Spleen (tissue), 11 donors: ENCODE measurements around the gene LCE1E. TPM values are rescaled to one million over a fixed set of nuclear protein-coding genes. Genes with fewer than 3 reads are reported as not detected.

Experiments used
- DNase-seq: peaks from one replicate; pipeline ENCODE4 v3.0.0-alpha.2; 2020
- H3K27ac ChIP-seq, 8 donors: fragments of 200-600 bp; sonication (generic) in 7 of 8; 1 replicate in 4 of 8; 2 replicates in 4 of 8; pipeline versions ENCODE4 v1.5.0 to v1.8.0; 2016 to 2021; ENCODE audit warnings: inconsistent platforms in 4 of 8, mild to moderate bottlenecking in 4 of 8, moderate library complexity in 1 of 8
- H3K27me3 ChIP-seq, 7 donors: fragments of 200-600 bp; sonication (generic) in 6 of 7; replicated peaks in 1 of 7; 1 replicate in 4 of 7; 2 replicates in 3 of 7; pipeline versions ENCODE4 v1.5.0 to v1.8.0; 2016 to 2021; ENCODE audit warnings: inconsistent platforms in 3 of 7, mild to moderate bottlenecking in 1 of 7
- H3K36me3 ChIP-seq, 6 donors: fragments of 200-600 bp; sonication (generic) in 5 of 6; 1 replicate in 4 of 6; 2 replicates in 2 of 6; pipeline versions ENCODE4 v1.5.0 to v1.8.0; 2016 to 2021; ENCODE audit warnings: inconsistent platforms in 2 of 6
- H3K4me1 ChIP-seq, 6 donors: fragments of 200-600 bp; sonication (generic) in 5 of 6; 1 replicate in 3 of 6; 2 replicates in 3 of 6; pipeline versions ENCODE4 v1.5.0 to v1.8.0; 2016 to 2021; ENCODE audit warnings: inconsistent platforms in 3 of 6
- H3K4me3 ChIP-seq, 8 donors: fragments of 200-600 bp; sonication (generic) in 7 of 8; 1 replicate in 4 of 8; 2 replicates in 4 of 8; pipeline versions ENCODE4 v1.5.0 to v1.8.0; 2016 to 2021; ENCODE audit warnings: inconsistent platforms in 4 of 8, mild to moderate bottlenecking in 4 of 8, moderate library complexity in 2 of 8
- H3K9me3 ChIP-seq, 8 donors: fragments of 200-600 bp; sonication (generic) in 7 of 8; 1 replicate in 4 of 8; 2 replicates in 4 of 8; pipeline versions ENCODE4 v1.5.0 to v1.8.0; 2016 to 2021; ENCODE audit warnings: inconsistent platforms in 4 of 8
- POLR2A ChIP-seq, 3 donors: fragments of 450-650 bp; IDR thresholded peaks; one replicate each; pipeline ENCODE4 v1.5.1; 2017; ENCODE audit warnings: antibody characterized with exemption in 3 of 3, mild to moderate bottlenecking in 1 of 3
- POLR2AphosphoS5 ChIP-seq, 3 donors: sonication (generic); formaldehyde crosslinking; IDR thresholded peaks; one replicate each; pipeline ENCODE4 v1.5.1; 2017; ENCODE audit warnings: antibody characterized with exemption in 3 of 3
- WGBS, 5 donors: extraction: QIAGEN DNeasy Blood & Tissue Kit in 3 of 5; methylation state at CpG; one replicate each; pipeline versions ENCODE4 v1.1.5 to v1.1.7; 2013 to 2018; 5-methylcytosine and 5-hydroxymethylcytosine counted together
- intact Hi-C: fragments of 100-400 bp; cut with DNase I; formaldehyde crosslinking; loops from one replicate; pipeline ENCODE4 v1.15.0; 2023; ENCODE audit warnings: low total_unique reads
- polyA plus RNA-seq, 3 donors: library from polyadenylated mRNA; stranded (reverse); fragments of 200-250 nt; gene quantifications; one replicate each; pipeline ENCODE4 v1.2.1, GENCODE V29; 2013
- total RNA-seq, 7 donors: library from RNA; depleted of rRNA in 3 of 7; stranded (reverse); fragments of >200 nt in 3 of 7; fragmentation: NEBNext Ultra II Directional in 4 of 7; extraction: Animal tissue kit (Norgen Biotek cat#: 25700) in 4 of 7; gene quantifications; one replicate each; pipeline versions ENCODE4 v1.1.0 to v1.2.1, GENCODE V29; 2016 to 2021
- TF ChIP-seq, protein P1 (sequence below), 11 experiments: fragments of 200-600 bp in 7 of 11; fragments of 450-650 bp in 4 of 11; sonication (generic) in 4 of 11; IDR thresholded peaks in 8 of 11; conservative IDR thresholded peaks in 3 of 11; 1 replicate in 7 of 11; 2 replicates in 4 of 11; pipeline versions ENCODE4 v1.4.0 to v1.8.0; 2016 to 2021; ENCODE audit warnings: antibody characterized with exemption in 11 of 11, inconsistent platforms in 4 of 11, mild to moderate bottlenecking in 1 of 11
- donor health status: healthy with polysubstance abuse.
- donor health status: DM: no; HTN: no; CAD: no; lungs with moderate emphysema.
- donor health status: DM: no; HTN: no; CAD: no.
- donor health status: Bipolar disorder and iron deficiency.
- donor health status: healthy.
- donor health status: DM: no; HTN: no; CAD: no.
- donor health status: DM: yes; HTN: yes; CAD: no.

LCE1E gene
- total and polyA plus RNA-seq, 10 donors: not detected

GRCh38 chr1:152836870-152837269 lies 50.8 kb downstream of the LCE1E start:
- no peak for DNase-seq
- intact Hi-C loops: no loop called here
- Histone ChIP-seq H3K27me3 (no peaks in the 10 kb centered on the region), H3K4me3 (no peak overlapping the region), H3K36me3 (no peaks in the 10 kb centered on the region), H3K27ac (no peak overlapping the region), H3K9me3 (no peaks in the 10 kb centered on the region), H3K4me1 (no peaks in the 10 kb centered on the region)
- 54 to 69% (median 65%) methylated on average over 2 of the region's 2 CpGs for whole genome bisulfite sequencing, 5 donors
- TF ChIP-seq POLR2AphosphoS5 (IDR thresholded peaks at IDR 0.05) (no peak), POLR2A (IDR thresholded peaks at IDR 0.05) (no peak)
- TF ChIP-seq, protein P1, sequence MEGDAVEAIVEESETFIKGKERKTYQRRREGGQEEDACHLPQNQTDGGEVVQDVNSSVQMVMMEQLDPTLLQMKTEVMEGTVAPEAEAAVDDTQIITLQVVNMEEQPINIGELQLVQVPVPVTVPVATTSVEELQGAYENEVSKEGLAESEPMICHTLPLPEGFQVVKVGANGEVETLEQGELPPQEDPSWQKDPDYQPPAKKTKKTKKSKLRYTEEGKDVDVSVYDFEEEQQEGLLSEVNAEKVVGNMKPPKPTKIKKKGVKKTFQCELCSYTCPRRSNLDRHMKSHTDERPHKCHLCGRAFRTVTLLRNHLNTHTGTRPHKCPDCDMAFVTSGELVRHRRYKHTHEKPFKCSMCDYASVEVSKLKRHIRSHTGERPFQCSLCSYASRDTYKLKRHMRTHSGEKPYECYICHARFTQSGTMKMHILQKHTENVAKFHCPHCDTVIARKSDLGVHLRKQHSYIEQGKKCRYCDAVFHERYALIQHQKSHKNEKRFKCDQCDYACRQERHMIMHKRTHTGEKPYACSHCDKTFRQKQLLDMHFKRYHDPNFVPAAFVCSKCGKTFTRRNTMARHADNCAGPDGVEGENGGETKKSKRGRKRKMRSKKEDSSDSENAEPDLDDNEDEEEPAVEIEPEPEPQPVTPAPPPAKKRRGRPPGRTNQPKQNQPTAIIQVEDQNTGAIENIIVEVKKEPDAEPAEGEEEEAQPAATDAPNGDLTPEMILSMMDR (IDR thresholded peaks at IDR 0.05 in 8 of 11, conservative IDR thresholded peaks at IDR 0.05 in 3 of 11): no peak

Other genes with a start within 250 kb of the LCE1E start
- gene LCE3E, start 219.5 kb upstream of the LCE1E start, total RNA-seq: not detected
- gene LCE3E, start 219.5 kb upstream of the LCE1E start, polyA plus RNA-seq: not detected
- gene LCE3D, start 205.7 kb upstream of the LCE1E start, total RNA-seq: not detected
- under 1 TPM in 1 of 3 donors, not detected in 2; 0.32 TPM for gene LCE3D, start 205.7 kb upstream of the LCE1E start, polyA plus RNA-seq
- gene LCE3C, start 186.0 kb upstream of the LCE1E start, total RNA-seq: not detected
- not detected for gene LCE3C, start 186.0 kb upstream of the LCE1E start, polyA plus RNA-seq
- not detected for gene LCE3B, start 172.4 kb upstream of the LCE1E start, total RNA-seq
- gene LCE3B, start 172.4 kb upstream of the LCE1E start, polyA plus RNA-seq: not detected
- not detected for gene LCE3A, start 163.2 kb upstream of the LCE1E start, total RNA-seq
- not detected for gene LCE3A, start 163.2 kb upstream of the LCE1E start, polyA plus RNA-seq
- not detected for gene LCE2D, start 122.9 kb upstream of the LCE1E start, total RNA-seq
- not detected for gene LCE2D, start 122.9 kb upstream of the LCE1E start, polyA plus RNA-seq
- not detected for gene LCE2C, start 111.0 kb upstream of the LCE1E start, total RNA-seq
- not detected for gene LCE2C, start 111.0 kb upstream of the LCE1E start, polyA plus RNA-seq
- gene LCE2B, start 100.1 kb upstream of the LCE1E start, total RNA-seq: not detected
- not detected for gene LCE2B, start 100.1 kb upstream of the LCE1E start, polyA plus RNA-seq
- not detected for gene LCE2A, start 87.9 kb upstream of the LCE1E start, total RNA-seq
- not detected for gene LCE2A, start 87.9 kb upstream of the LCE1E start, polyA plus RNA-seq
- gene LCE4A, start 78.1 kb upstream of the LCE1E start, total RNA-seq: not detected
- gene LCE4A, start 78.1 kb upstream of the LCE1E start, polyA plus RNA-seq: not detected
- not detected for gene KPRP, start 28.2 kb upstream of the LCE1E start, total RNA-seq
- gene KPRP, start 28.2 kb upstream of the LCE1E start, polyA plus RNA-seq: not detected
- gene LCE1F, start 11.1 kb upstream of the LCE1E start, total RNA-seq: not detected
- gene LCE1F, start 11.1 kb upstream of the LCE1E start, polyA plus RNA-seq: not detected
- not detected for gene LCE1D, start 10.5 kb downstream of the LCE1E start, total RNA-seq
- gene LCE1D, start 10.5 kb downstream of the LCE1E start, polyA plus RNA-seq: not detected
- not detected for gene LCE1C, start 20.4 kb downstream of the LCE1E start, total RNA-seq
- not detected for gene LCE1C, start 20.4 kb downstream of the LCE1E start, polyA plus RNA-seq
- not detected for gene LCE1B, start 25.7 kb downstream of the LCE1E start, total RNA-seq
- not detected for gene LCE1B, start 25.7 kb downstream of the LCE1E start, polyA plus RNA-seq
- not detected for gene LCE1A, start 41.2 kb downstream of the LCE1E start, total RNA-seq
- not detected for gene LCE1A, start 41.2 kb downstream of the LCE1E start, polyA plus RNA-seq
- gene LCE6A, start 56.6 kb downstream of the LCE1E start, total RNA-seq: not detected
- gene LCE6A, start 56.6 kb downstream of the LCE1E start, polyA plus RNA-seq: not detected
- not detected for gene LCE7A, start 73.7 kb downstream of the LCE1E start, total RNA-seq
- not detected for gene LCE7A, start 73.7 kb downstream of the LCE1E start, polyA plus RNA-seq
- not detected for gene SMCP, start 92.1 kb downstream of the LCE1E start, total RNA-seq
- gene SMCP, start 92.1 kb downstream of the LCE1E start, polyA plus RNA-seq: not detected
- gene IVL, start 122.3 kb downstream of the LCE1E start, total RNA-seq: not detected
- gene IVL, start 122.3 kb downstream of the LCE1E start, polyA plus RNA-seq: under 1 TPM in 2 of 3 donors, not detected in 1; 0.04 to 0.05 TPM
- gene SPRR5, start 160.9 kb downstream of the LCE1E start, total RNA-seq: not detected
- not detected for gene SPRR5, start 160.9 kb downstream of the LCE1E start, polyA plus RNA-seq
- not detected for gene SPRR4, start 184.4 kb downstream of the LCE1E start, total RNA-seq
- gene SPRR4, start 184.4 kb downstream of the LCE1E start, polyA plus RNA-seq: not detected
- not detected for gene SPRR1A, start 197.8 kb downstream of the LCE1E start, total RNA-seq
- not detected for gene SPRR1A, start 197.8 kb downstream of the LCE1E start, polyA plus RNA-seq
- gene SPRR3, start 215.5 kb downstream of the LCE1E start, total RNA-seq: not detected
- gene SPRR3, start 215.5 kb downstream of the LCE1E start, polyA plus RNA-seq: 1 to 10 TPM in 2 of 3 donors, under 1 TPM in 1; 0.39 to 9.3 (median 1.8) TPM
- not detected for gene SPRR1B, start 244.9 kb downstream of the LCE1E start, total RNA-seq
- gene SPRR1B, start 244.9 kb downstream of the LCE1E start, polyA plus RNA-seq: 1 to 10 TPM in 1 of 3 donors, under 1 TPM in 1, not detected in 1; 0.30 to 1.2 TPM